ENCODE results near the gene TBC1D22A.

DNA sequence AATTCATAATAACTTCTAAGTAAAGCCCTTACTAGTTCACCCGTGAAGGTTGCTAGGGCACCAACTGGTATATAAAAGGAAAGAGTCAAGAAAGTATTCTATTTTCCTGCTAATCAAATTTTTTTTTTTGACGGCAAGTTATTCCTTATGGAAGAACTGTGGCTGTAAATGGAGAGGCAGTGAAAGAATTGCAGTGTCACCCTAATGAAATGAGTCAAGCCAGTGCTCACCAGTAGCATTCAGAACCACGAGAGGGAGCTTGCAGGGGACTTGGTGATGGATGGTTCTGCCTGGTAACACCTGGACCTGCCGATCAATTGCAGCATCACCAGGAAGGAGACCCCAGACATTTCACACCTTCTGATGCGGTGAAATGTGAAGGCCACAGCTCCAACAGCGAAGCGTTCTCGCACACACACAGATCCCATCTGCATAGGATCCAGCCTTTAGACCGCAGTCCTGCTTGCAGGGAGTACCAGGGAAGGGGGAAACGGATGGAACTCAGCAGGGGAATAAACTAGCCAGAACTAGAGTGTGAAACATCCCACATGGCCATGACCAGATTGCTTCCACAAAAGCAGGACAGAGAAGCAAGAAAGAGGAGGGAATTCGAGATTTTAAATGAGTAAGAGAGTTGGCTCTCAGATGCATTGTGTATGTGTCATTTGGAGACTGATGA is 326.2 kb downstream of the TBC1D22A start:
- TF ChIP-seq EZH2 (IDR thresholded peaks at IDR 0.05; ENCODE audit: insufficient read depth, low read length) = no peak
- TF ChIP-seq, protein P1, sequence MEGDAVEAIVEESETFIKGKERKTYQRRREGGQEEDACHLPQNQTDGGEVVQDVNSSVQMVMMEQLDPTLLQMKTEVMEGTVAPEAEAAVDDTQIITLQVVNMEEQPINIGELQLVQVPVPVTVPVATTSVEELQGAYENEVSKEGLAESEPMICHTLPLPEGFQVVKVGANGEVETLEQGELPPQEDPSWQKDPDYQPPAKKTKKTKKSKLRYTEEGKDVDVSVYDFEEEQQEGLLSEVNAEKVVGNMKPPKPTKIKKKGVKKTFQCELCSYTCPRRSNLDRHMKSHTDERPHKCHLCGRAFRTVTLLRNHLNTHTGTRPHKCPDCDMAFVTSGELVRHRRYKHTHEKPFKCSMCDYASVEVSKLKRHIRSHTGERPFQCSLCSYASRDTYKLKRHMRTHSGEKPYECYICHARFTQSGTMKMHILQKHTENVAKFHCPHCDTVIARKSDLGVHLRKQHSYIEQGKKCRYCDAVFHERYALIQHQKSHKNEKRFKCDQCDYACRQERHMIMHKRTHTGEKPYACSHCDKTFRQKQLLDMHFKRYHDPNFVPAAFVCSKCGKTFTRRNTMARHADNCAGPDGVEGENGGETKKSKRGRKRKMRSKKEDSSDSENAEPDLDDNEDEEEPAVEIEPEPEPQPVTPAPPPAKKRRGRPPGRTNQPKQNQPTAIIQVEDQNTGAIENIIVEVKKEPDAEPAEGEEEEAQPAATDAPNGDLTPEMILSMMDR (IDR thresholded peaks at IDR 0.05; ENCODE audit: insufficient read depth, low read depth, low read length) = no peak

Data from astrocyte (in vitro differentiated cells and primary cell).